HG03460 (cell line): ENCODE results near the gene RRP1.
"Not testable (repeated sequence)": the region's sequence is repeated elsewhere in the genome, so short reads cannot be mapped to it uniquely, and the experiment has no call there.

Experiments used
- ATAC-seq: cut with Tn5 transposase; IDR thresholded peaks from one replicate; pipeline ENCODE4 v1.9.1; 2021; ENCODE audit not compliant: unreplicated experiment

The RRP1 gene

GRCh38 chr21:43835861-43836260, 46.5 kb downstream of the RRP1 start:
- ATAC-seq = no peak

GRCh38 chr21:43836616-43837015, 47.2 kb downstream of the RRP1 start:
- ATAC-seq = no peak

GRCh38 chr21:43840259-43840658, 50.9 kb downstream of the RRP1 start:
- ATAC-seq = no peak

DNA sequence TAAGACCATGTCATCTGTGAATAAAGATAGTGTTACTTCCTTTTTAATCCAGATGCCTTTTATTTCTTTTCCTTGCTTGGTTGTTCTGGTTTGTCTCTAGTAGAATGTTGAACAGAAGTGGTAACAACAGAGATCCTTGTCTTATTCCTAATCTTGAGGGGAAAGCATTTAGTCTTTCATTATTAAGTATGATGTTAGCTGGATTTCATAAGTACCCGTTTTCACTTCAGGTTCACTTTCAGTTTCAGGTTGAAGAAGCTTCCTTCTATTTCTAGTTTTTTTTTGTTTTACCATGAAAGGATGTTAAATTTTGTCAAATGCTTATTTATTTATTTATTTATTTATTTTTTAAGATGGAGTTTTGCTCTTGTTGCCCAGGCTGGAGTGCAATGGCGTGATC, 53.4 kb downstream of the RRP1 start:
- no peak for ATAC-seq

DNA sequence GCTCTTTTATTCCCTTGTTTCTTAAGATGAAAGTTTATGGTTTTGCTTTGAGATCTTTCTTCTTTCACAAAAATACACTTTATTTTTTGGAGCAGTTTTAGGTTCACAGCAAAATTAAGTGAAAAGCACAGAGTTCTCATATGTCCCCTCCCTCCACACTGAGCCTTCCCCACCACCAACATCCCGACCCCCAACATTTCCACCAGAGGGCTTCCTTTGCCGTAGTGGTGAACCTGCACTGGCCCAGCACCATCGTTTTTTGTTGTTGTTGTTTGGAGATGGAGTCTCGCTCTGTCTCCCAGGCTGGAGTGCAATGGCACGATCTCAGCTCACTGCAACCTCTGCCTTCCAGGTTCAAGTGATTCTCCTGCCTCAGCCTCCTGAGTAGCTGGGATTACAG, 55.5 kb downstream of the RRP1 start:
- not testable (repeated sequence) for ATAC-seq

DNA sequence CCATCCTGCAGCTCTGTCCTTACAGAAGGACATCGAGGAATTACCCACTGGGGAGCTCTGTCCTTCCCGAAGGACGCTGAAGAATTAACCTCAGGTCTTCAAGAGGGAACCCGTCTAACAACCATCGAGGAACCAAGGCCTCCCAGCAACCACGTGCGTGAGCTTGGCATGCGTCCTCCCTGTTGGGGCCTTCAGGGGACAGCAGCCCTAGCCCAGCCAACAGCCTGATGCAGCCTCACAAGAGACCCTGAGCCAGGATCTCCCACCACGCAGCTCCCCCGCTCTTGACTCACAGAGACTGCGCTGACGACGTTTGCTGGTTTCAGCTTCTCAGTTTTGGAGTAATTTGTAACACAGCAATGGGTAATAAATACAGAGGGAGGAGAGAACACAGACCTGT, 56.0 kb downstream of the RRP1 start:
- ATAC-seq = no peak

GRCh38 chr21:43846430-43846829, 57.1 kb downstream of the RRP1 start:
- no peak for ATAC-seq

DNA sequence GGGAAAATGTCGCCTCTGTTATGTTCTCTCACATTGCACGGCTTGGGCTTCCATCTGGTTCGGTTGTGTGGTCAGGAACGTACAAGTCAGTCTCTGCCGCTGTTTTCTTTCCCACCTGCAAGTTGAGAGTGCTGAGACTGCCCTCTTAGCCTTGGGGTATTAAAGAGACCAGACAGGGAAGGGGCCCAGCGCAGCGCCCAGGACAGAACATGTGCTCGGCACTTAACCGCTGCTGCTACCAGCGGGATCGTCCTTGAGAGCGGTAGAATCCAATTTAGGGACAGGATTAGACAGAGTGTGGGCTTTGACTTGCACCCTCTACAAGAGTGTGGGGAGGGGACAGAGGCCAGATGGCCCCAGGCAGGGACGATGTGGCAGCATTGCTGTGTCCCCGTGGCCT, 57.9 kb downstream of the RRP1 start:
- ATAC-seq = no peak

DNA sequence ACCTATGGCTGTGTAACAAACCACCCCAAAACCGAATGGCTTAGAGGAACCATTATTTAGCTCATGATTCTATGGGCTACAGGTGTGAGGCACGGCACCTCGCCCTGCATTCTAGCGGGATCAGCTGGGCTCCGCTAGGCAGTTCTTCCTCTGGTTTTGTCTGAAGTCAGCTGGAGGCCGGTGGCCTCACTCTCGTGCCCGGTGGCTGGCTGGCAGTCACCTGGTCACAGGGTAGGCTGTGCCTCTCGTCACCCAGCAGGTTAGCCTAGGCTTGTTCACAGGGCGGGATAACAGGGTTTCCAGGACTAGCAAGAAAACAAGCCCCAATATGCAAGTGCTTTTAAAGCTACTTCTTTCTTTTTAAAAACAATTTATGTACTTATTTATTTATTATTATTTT, 59.4 kb downstream of the RRP1 start:
- ATAC-seq = no peak

GRCh38 chr21:43849532-43850299, 60.3 kb downstream of the RRP1 start:
- ATAC-seq = no peak

GRCh38 chr21:43850728-43851295, 61.4 kb downstream of the RRP1 start:
- no peak for ATAC-seq

GRCh38 chr21:43851593-43851992, 62.2 kb downstream of the RRP1 start:
- ATAC-seq = no peak

DNA sequence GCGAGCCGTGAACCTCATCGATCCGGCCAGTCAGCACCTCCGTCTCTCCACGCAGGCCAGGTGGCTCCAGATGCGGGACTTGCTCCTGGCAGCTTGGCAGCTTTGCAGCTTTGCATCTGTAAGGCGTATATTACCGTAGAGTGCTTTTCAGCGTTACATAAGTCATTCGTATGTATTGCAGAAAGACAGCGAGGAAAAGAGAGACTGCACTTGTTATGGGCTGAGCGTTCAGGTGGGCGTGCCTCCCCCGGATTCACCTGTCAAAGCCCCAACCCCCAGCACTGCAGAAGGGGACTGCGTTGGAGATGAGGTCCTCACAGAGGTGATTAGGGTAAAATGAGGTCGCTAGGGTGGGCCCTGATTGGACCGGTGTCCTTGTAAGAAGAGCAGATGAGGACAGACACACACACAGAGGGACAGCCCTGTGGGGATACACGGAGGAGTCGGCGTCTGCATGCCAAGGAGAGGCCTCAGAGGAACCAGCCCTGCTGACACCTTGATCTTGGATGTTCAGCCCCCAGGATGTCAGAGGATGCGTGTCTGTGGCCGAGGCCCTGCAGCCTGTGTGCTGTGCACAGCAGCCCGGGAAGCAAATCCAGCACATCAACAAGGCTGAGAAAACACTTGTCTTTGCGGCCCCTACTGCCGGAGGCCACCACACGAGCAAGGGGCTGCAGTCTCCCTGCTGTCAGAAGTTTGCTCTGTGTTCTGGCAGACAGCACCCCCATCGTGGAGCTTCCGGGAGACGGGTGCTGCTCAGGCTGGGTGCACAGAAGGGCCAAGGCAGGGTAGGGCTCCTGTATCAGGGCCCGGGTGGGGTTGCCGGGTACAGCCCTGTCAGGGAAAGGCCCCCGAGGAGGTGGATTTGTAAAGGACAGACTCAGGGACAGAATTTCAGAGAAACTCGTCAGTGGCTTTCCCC, 64.7 kb downstream of the RRP1 start:
- no peak for ATAC-seq
